CD4-positive, alpha-beta T cell treated with Interleukin-15 for 4 hours (primary cell): Measurements from ENCODE around the gene CACNB2.

Source experiments
- DNase-seq: peaks from one replicate; pipeline ENCODE4 v3.0.0-alpha.2; 2020; ENCODE audit warnings: low spot score

Gene CACNB2

GRCh38 chr10:18455086-18455884 lies 315.1 kb downstream of the CACNB2 start:
- no peak for DNase-seq

DNA sequence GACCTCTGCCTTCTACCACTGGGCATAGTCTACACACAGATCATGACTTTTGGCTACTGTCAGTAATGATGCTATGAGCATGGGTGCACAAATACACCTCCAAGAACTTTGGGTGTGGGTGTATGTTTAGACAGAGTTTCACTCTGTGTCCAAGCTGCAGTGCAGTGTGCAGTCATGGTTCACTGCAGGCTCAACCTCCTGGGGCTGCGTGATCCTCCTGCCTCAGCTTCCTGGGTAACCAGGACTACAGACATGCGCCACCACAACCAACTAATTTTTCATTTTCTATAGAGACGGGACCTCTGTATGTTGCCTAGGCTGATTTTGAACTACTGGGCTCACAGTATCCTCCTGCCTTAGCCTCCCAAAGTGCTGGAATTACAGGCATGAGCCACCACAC lies 316.8 kb downstream of the CACNB2 start:
- DNase-seq = no peak

DNA sequence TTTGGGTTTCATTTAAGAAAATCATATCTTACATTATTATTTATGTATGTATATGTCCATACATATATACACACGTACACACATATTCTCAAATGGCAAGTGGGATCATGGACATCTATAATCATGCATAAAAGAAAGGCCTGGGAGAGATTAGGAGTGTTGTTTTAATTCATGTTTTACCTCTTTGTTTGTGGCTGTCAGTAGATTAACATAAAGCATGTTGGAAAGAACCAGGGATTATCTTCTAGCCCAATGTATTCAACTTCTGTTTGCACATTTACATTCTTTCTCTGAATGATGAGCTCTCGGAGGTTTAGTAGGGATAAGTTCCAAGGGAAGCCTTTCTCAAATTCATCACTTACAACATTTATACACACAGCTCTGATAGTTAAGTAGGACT lies 319.8 kb downstream of the CACNB2 start:
- no peak for DNase-seq

DNA sequence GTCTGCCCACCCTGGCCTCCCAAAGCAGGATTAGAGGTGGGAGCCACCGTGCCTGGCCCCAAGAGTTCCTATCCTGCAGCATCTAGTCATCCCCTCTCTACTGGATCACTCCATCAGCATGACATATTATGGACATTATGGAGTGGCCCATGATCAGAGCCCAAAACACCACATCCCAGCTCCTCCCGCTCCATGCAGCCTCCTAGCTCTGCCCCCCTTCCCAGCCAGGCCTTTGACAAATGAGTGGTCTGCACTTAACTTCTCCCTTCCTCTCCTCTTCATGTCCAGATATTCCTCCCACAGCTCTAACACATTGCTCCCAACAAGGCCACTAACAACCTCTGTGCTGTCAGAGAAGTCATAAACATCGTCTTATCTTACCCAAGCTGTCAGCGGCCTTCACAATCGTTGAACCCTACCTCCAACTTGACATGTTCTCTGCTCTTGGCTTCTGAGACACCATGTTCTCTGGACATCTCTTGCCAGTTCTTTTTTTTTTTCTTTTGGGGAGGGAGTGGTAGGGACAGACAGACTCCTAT lies 323.5 kb downstream of the CACNB2 start:
- no peak for DNase-seq

DNA sequence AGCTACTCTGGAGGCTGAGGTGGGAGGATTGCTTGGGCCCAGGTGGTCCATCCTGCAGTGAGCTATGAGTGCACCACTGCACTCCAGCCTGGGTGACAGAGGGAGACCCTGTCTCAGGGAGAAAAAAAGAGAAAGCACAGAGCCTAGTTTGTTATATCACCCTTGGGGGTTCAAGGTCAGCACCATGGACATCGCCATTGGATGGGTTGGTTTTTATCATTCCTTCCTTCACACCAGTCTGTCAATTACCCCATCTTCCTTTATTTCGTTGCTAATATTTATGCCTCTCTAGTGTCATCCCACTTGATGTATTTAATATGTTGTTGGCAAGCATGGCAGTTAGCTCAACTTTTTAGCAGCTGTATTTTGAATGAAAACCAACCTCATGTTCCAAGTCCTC lies 328.9 kb downstream of the CACNB2 start:
- DNase-seq = no peak

DNA sequence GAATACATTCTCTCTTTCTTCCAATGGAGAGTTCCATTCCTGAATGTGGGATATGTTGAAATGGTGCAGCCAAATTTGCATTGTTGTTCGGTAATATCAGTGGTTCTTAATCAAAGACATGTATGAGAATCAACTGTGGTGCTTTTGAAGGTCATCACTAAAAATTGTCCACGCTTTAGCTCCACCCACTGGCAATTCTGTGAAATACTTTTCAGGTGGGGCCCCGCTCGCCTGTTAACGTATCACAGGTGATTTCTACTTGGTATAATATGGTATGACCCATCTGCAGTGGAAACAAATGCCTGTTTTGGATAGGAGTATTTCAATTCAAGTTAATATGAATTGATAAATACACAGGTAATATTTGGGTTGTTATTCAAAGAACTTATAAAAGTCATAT lies 332.8 kb downstream of the CACNB2 start:
- DNase-seq = no peak

GRCh38 chr10:18473424-18474117 lies 333.3 kb downstream of the CACNB2 start:
- no peak for DNase-seq

GRCh38 chr10:18474118-18474455 lies 333.9 kb downstream of the CACNB2 start:
- DNase-seq = no peak

DNA sequence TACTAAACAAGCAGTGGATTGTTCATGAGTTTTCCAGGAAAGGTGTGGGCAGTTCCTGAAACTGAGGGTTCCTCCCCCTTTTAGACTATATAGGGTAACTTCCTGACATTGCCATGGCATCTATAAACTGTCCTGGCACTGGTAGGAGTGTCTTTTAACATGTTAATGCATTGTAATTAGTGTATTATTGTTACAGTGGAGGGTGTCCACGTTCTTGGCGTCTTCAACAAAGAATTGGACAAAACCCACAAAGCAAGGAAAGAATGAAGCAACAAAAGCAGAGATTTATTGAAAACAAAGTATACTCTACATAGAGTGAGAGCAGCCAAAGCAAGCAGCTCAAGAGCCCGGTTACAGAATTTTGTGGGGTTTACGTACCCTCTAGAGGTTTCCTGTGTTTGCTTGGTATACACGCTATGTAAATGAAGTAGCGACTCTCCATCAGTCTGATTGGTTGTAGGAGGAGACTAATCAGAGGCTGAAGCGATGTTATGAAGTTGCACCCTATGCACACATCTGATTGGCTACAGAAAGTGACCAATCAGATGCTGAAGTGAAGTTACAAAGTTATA lies 335.9 kb downstream of the CACNB2 start:
- DNase-seq = no peak

DNA sequence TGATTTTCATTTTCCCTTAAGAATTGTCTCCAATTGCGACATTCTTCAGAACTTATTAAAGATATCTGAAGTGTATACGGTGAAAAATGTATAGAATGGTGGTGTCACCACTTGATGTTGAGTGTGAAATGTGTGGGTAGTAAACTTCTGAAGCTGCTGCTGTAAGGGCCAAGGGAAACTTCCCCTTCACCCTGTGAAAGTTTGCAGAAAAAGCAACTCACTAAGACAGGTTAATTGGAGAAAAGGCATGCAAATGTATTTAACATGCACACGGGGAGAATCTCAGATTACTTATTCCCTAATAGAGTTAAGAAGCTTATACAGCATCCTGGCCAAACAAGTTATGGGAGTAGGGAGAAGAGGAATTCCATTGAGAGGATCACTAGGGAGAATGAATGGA lies 338.1 kb downstream of the CACNB2 start:
- no peak for DNase-seq

DNA sequence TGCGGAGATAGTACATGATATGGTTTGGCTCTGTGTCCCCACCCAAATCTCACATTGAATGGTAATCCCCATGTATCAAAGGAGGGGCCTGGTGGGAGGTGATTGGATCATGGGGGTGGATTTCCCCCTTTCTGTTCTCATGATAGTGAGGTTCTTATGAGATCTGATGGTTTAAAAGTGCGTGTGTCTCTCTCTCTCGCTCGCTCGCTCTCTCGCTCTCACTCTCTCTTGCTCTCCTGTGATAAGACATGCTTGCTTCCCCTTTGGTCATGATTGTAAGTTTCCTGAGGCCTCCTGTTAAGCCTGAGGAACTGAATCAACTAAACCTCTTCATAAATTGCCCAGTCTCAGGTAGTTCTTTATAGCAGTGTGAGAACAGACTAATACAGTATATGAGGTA lies 339.3 kb downstream of the CACNB2 start:
- DNase-seq = no peak

- no peak for DNase-seq
Observed at GRCh38 chr10:18483516-18484186, 343.4 kb downstream of the CACNB2 start.

GRCh38 chr10:18486438-18486837 lies 346.2 kb downstream of the CACNB2 start:
- DNase-seq = no peak

GRCh38 chr10:18490755-18491154 lies 350.5 kb downstream of the CACNB2 start:
- DNase-seq = no peak

- DNase-seq = no peak
Observed at GRCh38 chr10:18497806-18498369, 357.7 kb downstream of the CACNB2 start.

- no peak for DNase-seq
Observed at GRCh38 chr10:18498998-18499397, 358.8 kb downstream of the CACNB2 start.

DNA sequence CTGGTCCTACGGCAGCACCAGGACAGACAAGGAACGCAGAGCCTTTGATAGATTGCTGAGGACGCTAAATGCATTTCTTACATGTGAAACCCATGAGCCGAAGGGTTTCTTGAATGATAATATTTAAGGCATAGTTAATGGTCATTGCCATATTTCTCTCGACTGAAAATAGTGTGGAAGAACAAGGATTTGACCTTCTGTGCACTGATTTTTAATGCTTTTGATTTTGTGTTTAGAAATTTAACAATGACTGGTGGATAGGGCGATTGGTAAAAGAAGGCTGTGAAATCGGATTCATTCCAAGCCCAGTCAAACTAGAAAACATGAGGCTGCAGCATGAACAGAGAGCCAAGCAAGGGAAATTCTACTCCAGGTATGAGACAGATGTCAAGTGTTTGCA lies 360.4 kb downstream of the CACNB2 start:
- DNase-seq = no peak

DNA sequence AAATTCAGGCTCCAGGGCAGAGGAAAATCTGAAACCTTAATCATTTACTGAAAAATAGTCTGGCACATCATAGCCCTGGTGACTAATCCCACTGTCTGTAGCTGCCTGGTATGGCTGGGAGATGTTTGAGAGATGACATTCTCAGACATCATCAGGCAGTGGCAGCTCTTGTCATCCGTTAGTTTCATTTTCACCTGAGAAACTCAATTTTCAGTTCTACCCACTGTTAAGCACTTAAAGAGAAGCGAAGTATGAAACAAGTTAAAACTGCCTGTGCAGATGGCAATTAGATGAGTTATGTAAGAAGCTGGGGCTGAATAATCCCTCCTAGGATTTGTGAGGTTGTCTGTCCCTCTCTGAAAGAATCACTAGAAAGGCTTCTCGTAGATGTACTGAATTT lies 361.0 kb downstream of the CACNB2 start:
- DNase-seq = no peak

- DNase-seq = no peak
Observed at GRCh38 chr10:18501629-18502028, 361.4 kb downstream of the CACNB2 start.

DNA sequence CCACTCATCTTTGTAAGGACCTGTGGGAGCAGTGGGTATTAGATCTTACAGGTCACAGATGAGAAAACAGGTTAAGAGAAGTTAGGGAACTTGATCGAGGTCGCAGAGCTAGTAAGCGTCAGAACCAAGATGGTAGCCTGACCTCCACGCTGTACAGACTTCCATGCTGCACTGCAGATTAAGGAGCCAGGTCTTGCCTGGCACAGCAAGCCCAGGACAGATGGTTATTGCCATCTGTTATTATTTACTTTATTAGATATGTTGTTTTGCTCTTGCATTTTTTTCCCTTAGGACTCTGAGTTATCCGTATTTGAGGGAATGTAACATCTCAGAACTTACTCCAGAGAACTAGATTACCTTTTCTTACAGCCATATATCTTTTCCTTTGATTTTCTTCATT lies 363.9 kb downstream of the CACNB2 start:
- DNase-seq = no peak

GRCh38 chr10:18505456-18506118 lies 365.4 kb downstream of the CACNB2 start:
- DNase-seq = no peak

- DNase-seq = no peak
Observed at GRCh38 chr10:18508587-18508986, 368.4 kb downstream of the CACNB2 start.
